HG03439 (cell line): ENCODE measurements around the gene MARVELD3.
"Not testable (repeated sequence)": the region's sequence is repeated elsewhere in the genome, so short reads cannot be mapped to it uniquely, and the experiment has no call there.

ENCODE experiments used
- ATAC-seq: cut with Tn5 transposase; IDR thresholded peaks from one replicate; pipeline ENCODE4 v1.9.1; 2021; ENCODE audit warnings: mild to moderate bottlenecking, moderate library complexity; ENCODE audit not compliant: unreplicated experiment

MARVELD3 gene, protein sequence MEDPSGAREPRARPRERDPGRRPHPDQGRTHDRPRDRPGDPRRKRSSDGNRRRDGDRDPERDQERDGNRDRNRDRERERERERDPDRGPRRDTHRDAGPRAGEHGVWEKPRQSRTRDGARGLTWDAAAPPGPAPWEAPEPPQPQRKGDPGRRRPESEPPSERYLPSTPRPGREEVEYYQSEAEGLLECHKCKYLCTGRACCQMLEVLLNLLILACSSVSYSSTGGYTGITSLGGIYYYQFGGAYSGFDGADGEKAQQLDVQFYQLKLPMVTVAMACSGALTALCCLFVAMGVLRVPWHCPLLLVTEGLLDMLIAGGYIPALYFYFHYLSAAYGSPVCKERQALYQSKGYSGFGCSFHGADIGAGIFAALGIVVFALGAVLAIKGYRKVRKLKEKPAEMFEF

DNA sequence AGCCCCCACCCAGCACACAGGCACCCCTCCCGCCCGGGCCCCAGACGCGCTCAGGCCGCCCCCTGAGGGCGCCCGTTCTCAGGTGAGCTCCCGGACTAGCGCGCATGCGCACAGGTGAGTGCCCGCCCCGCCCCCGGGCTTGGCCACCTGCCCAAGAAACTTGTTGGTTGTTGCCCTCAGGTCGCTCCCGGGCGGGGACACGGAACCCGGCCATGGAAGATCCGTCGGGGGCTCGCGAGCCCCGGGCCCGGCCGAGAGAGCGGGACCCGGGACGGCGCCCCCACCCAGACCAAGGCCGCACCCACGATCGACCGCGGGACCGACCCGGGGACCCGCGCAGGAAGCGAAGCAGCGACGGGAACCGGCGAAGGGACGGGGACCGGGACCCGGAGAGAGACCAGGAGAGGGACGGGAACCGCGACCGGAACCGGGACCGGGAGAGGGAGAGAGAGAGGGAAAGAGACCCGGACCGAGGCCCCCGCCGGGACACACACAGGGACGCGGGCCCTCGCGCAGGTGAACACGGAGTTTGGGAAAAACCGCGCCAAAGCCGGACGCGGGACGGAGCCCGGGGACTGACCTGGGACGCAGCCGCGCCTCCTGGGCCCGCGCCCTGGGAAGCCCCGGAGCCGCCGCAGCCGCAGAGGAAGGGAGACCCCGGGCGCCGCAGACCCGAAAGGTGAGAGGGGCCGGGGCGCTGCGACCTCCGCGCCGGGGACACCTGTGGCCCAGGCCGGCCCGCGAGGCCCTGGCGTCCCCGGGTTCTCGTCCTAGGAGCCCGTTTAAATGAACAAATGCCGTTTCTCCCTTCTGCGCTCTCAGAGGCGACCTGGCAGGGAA, at the start of gene MARVELD3:
MARVELD3 (plus strand) TSS at position 167 of the 840 bp plus-strand sequence; CDS start at position 213, 46 bp downstream.
- no peak for ATAC-seq

DNA sequence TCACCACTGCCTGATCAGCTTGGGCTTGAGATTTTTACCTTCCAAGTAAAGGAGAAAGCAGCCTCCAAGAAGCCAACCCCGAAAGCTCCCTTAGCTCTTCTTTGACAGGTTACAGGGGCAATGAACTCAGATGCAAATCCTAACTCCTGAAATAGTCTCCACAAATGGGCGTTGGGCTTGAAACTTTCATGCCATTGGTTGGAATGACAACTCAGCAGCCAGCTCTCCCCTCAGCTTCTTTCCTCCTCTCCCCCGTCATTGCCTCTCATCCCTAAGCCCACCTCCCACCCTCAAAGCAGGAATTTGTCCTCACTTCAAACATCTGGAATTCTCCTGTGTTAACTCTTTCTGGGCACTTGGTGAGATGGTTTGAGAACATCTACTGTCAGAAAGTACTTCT, 49.0 kb upstream of the MARVELD3 start, which contains the start of gene TAT:
TAT (minus strand) TSS at position 122 of the 400 bp plus-strand sequence. CDS start 677 bp downstream, outside the sequence.
- no peak for ATAC-seq

DNA sequence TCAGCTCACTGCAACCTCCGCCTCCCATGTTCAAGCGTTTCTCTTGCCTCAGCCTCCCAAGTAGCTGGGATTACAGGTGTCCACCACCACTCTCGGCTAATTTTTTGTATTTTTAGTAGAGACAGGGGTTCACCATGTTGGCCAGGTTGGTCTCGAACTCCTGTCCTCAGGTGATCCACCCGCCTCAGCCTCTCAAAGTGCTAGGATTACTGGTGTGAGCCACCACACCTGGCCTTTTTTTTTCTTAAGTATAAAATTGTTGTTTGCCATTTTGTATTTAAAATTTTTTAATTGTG, 43.5 kb upstream of the MARVELD3 start:
- ATAC-seq = not testable (repeated sequence)

DNA sequence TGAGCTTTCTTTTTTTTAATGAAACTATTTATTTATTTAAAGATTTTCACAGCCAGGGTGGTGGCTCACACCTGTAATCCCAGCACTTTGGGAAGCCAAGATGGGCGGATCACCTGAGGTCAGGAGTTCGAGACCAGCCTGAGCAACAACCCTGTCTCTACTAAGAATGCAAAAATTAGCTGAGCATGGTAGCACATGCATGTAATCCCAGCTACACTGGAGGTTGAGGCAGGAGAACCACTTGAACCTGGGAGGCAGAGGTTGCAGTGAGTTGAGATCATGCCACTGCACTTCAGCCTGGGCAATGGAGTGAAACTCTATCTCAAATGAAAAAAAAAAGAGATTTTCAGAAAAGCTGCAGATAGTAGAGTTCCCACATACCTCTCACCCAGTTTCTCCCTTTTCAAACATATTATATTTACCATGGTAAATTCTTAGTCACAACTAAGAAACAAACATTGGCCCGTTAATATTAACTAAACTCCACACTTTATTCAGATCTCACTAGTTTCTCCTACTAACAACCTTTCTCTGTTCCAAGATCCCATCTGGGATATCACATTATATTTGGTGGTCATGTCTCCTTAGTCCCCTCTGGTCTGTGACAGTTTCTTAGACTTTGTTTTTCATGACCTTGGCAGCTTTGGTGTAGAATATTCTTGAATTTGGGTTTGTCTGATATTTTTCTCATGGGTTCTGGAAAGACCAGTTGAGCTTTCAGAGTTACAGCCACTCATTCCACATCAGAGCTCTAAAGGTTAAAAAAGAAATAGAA, 41.3 kb upstream of the MARVELD3 start:
- ATAC-seq = no peak

- no peak for ATAC-seq
Observed at GRCh38 chr16:71585318-71585703, 40.7 kb upstream of the MARVELD3 start.

DNA sequence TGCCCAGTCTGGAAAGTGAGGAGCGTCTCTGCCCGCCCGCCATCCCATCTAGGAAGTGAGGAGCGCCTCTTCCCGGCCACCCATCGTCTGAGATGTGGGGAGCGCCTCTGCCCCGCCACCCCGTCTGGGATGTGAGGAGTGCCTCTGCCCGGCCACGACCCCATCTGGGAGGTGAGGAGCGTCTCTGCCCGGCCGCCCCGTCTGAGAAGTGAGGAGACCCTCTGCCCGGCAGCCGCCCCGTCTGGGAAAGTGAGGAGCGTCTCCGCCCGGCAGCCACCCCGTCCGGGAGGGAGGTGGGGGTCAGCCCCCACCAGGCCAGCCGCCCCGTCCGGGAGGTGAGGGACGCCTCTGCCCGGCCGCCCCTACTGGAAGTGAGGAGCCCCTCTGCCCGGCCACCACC, 36.6 kb upstream of the MARVELD3 start:
- ATAC-seq = not testable (repeated sequence)

DNA sequence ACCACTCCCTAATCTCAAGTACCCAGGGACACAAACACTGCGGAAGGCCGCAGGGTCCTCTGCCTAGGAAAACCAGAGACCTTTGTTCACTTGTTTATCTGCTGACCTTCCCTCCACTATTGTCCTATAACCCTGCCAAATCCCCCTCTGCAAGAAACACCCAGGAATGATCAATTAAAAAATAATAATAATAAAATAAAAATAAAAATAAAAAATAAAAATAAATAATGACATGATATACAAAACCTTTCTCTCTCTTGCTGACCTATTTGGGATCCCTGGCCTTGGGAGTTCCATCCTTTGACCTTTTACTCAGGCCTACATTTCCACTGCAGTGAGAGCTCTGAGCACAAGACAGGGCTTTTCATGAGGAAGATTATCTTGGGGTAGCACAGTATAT, 35.9 kb upstream of the MARVELD3 start:
- ATAC-seq = not testable (repeated sequence)

- ATAC-seq = no peak
Observed at GRCh38 chr16:71590584-71590983, 35.4 kb upstream of the MARVELD3 start.

DNA sequence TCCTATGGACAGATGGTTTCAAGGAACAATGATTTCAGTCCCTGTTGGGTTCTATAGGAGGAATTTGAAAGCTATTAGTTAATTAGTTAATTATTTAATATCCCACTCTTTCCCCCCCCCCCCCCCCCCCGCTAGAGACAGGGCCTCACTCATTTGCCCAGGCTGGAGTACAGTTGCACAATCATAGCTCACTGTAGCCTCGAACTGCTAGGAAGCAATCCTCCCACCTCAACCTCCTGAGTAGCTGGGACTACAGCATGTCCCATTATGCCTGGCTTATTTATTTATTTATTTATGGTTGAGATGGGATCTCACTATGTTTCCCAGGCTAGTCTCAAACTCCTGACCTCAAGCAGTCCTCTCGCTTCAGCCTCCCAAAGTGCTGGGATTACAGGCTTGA, 34.1 kb upstream of the MARVELD3 start:
- ATAC-seq = no peak

GRCh38 chr16:71593048-71593999, 32.7 kb upstream of the MARVELD3 start:
- no peak for ATAC-seq

- no peak for ATAC-seq
Observed at GRCh38 chr16:71594000-71594646, 31.9 kb upstream of the MARVELD3 start.

DNA sequence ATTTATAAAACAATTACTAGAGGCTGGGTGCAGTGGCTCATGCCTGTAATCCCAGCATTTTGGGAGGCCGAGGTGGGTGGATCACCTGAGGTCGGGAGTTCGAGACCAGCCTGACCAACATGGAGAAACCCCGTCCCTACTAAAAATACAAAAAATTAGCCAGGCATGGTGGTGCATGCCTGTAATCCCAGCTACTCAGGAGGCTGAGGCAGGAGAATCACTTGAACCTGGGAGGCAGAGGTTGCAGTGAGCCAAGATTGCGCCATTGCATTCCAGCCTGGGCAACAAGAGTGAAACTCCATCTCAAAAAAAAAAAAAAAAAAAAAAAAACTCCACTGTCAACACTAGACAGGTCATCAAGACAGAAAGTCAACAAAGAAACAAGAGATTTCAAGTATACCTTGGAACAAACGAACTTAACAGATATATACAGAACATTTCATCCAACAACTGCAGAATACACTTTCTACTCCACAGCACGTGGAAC, 30.6 kb upstream of the MARVELD3 start:
- ATAC-seq = not testable (repeated sequence)

DNA sequence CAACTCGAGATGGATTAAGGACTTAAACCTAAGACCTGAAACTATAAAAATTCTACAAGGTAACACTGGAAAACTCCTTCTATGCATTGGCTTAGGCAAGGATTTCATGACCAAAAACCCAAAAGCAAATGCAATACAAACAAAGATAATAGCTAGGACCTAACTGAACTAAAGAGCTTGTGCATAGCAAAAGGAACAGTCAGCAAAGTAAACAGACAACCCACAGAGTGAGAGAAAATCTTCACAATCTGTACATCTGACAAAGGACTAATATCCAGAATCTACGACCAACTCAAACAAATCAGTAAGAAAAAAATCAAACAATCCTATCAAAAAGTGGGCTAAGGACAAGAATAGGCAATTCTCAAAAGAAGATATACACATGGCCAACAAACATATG, 27.6 kb upstream of the MARVELD3 start:
- ATAC-seq = not testable (repeated sequence)

DNA sequence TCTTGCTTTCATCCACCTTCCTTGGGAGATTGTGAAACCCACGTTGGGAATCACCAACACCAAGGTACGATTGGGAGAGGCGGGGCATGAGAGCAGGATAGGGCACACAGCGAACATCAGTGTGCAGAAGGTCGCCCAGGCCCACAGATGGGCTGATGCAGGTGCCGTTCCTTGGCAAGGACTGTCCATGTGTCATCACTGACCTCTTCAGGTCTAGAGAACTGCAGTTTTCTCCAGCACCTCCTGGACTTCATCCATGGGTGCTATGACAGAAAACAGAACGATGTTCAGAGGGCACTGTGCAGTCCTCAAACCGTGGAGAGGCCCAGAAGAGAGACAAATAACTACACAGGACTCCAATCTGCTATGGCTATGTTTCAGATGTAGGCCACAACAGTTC, 25.2 kb upstream of the MARVELD3 start:
- no peak for ATAC-seq

- no peak for ATAC-seq
Observed at GRCh38 chr16:71609066-71609465, 16.9 kb upstream of the MARVELD3 start.

DNA sequence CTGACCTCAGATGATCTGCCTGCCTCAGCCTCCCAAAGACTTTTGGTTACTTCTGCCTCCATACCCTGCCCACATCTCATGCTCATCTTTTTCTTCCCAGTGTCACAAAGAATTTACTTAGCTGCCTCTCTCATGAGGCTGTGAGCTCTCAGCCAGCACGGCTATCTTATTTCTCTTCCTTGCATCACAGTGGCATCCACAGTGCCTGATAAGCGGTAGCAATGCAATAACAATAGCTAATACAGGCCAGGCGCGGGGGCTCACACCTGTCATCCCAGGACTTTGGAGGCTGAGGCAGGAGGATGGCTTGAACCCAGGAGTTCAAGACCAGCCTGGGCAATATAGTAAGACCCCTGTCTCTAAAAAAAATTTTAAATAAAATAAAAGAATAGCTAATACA, 15.5 kb upstream of the MARVELD3 start:
- ATAC-seq = no peak

DNA sequence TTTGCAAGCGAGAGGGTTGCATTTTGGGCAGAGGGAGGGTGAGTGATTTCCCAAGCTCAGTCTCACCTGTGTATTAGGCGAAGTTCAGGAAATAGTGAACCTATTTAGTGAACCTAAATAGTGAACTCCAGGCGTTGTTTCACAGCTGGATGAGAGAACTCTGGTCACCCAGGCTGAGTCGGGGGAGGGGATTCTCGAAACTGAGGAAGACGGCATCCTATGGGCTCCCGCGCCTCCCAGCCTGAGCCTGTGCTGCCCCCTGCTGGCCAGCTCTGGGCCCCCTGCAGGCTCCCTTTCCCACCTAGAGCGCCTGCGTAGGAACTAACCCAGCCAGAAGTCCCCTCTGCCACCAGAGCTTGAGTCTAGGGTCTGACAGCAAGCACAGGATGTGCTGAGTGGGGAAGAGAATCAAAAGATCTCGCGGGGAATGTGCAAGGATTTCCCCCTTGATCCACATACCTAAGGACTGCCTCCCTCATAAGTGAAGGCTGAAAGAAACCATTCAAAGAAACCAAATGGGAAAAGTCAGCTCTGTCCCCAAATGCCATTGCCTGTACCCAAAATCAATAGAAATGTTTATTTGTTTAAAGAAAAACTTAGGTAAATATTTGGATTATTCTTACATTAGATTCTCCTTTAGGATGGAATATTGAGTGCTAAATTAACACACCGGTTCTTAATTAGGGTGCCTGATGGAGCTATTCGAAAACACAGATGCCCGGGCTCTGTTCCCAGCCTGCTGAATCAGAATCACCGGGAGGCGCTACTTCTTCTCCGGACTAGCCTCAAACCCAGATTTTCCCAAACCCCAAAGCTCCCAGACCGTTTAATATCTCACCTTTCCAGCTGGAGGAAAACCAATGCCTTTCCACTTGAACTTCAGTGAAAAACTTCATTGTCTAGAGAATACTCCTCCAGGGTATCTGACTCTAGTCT, 14.8 kb upstream of the MARVELD3 start:
- ATAC-seq = peak; percentile 45

- ATAC-seq = not testable (repeated sequence)
Observed at GRCh38 chr16:71614956-71615355, 11.0 kb upstream of the MARVELD3 start.
